ENCODE measurements around the gene GRM3.

- TF ChIP-seq CTCF (conservative IDR thresholded peaks at IDR 0.05 in 1 of 2, IDR thresholded peaks at IDR 0.05 in 1 of 2; ENCODE audit: extremely low read depth in 1 of 2, insufficient read depth in 1 of 2, low read depth in 1 of 2, low read length in 2 of 2) (no peak), EZH2 (IDR thresholded peaks at IDR 0.05; ENCODE audit: borderline replicate concordance, low read length) (no peak)
Observed at GRCh38 chr7:86898171-86898570, 254.5 kb downstream of the GRM3 start.

All from mammary epithelial cell (primary cell).